ENCODE measurements around the gene SLC15A3.

DNA sequence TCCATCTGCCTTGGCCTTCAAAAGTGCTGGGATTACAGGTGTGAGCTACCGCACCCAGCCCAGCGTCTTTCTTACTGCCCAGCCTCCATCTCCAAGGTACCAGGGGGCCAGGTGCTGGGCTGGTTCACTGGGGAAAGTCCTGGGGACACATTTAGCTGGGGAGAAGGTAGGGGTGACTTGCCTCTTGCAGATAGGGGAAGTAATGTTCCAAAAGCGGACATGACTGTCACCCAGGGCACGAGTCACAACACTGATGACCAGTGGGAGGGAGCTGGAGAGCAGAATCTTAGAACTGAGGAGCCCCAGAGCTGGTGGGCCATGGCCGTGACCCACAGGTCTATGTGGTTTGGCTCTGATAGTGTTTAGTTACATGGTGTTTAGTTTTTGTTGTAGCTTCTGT, 2.4 kb upstream of the SLC15A3 start:
- TF ChIP-seq, protein P1, sequence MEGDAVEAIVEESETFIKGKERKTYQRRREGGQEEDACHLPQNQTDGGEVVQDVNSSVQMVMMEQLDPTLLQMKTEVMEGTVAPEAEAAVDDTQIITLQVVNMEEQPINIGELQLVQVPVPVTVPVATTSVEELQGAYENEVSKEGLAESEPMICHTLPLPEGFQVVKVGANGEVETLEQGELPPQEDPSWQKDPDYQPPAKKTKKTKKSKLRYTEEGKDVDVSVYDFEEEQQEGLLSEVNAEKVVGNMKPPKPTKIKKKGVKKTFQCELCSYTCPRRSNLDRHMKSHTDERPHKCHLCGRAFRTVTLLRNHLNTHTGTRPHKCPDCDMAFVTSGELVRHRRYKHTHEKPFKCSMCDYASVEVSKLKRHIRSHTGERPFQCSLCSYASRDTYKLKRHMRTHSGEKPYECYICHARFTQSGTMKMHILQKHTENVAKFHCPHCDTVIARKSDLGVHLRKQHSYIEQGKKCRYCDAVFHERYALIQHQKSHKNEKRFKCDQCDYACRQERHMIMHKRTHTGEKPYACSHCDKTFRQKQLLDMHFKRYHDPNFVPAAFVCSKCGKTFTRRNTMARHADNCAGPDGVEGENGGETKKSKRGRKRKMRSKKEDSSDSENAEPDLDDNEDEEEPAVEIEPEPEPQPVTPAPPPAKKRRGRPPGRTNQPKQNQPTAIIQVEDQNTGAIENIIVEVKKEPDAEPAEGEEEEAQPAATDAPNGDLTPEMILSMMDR (conservative IDR thresholded peaks at IDR 0.05; ENCODE audit: low read length), result no peak
- no peak for TF ChIP-seq EZH2phosphoT487 (IDR thresholded peaks at IDR 0.05; ENCODE audit: borderline replicate concordance, low read depth, low read length)

Data from OCI-LY7 (cell line).